Mesodermal cell (in vitro differentiated cells): ENCODE results near the gene RGL3.
"Not testable (repeated sequence)": the region's sequence is repeated elsewhere in the genome, so short reads cannot be mapped to it uniquely, and the experiment has no call there.

ENCODE experiments used
- H3K27ac ChIP-seq: 2 replicates; pipeline ENCODE4 v1.7.0; 2013; ENCODE audit warnings: mild to moderate bottlenecking, low read depth, low read length, moderate library complexity; ENCODE audit not compliant: severe bottlenecking
- H3K36me3 ChIP-seq: 2 replicates; pipeline ENCODE4 v1.7.1; 2013; ENCODE audit warnings: mild to moderate bottlenecking, low read length, moderate library complexity; ENCODE audit not compliant: control insufficient read depth, insufficient read depth
- H3K4me1 ChIP-seq: one replicate; pipeline ENCODE4 v1.7.1; 2013; ENCODE audit warnings: mild to moderate bottlenecking, low read length; ENCODE audit not compliant: insufficient read depth, control insufficient read depth, poor library complexity, severe bottlenecking
- H3K4me3 ChIP-seq: 2 replicates; pipeline ENCODE4 v1.7.0; 2013; ENCODE audit warnings: low read length, control low read depth, mild to moderate bottlenecking; ENCODE audit not compliant: insufficient read depth, poor library complexity, severe bottlenecking; ENCODE audit errors: extremely low read depth
- H3K9me3 ChIP-seq: 2 replicates; pipeline ENCODE4 v1.7.1; 2013; ENCODE audit warnings: mild to moderate bottlenecking, low read length, moderate library complexity; ENCODE audit not compliant: control insufficient read depth
- WGBS, 2 experiments: methylation state at CpG; one replicate each; pipeline ENCODE4 v1.1.5; 2013; ENCODE audit warnings: missing lambda C conversion rate in 2 of 2; ENCODE audit not compliant: insufficient coverage in 2 of 2; 5-methylcytosine and 5-hydroxymethylcytosine counted together

RGL3 gene

GRCh38 chr19:11379857-11380350 is 39.2 kb downstream of the RGL3 start:
- Histone ChIP-seq H3K36me3 (peaks cover 24% of the 10 kb centered on the region), H3K9me3 (no peaks in the 10 kb centered on the region), H3K4me1 (peaks cover 18% of the 10 kb centered on the region), H3K4me3 (no peak overlapping the region), H3K27ac (no peak overlapping the region)
- 92 to 97% methylated on average over 6 of the region's 7 CpGs for WGBS, 2 experiments

GRCh38 chr19:11379269-11379845 is 39.8 kb downstream of the RGL3 start:
- 86 to 95% methylated on average over 10 to 13 of the region's 14 CpGs for WGBS, 2 experiments
- H3K27ac ChIP-seq, H3K4me3 ChIP-seq: not testable (repeated sequence)

GRCh38 chr19:11378319-11379189 is 40.6 kb downstream of the RGL3 start:
- Histone ChIP-seq H3K4me1 (peaks cover 17% of the 10 kb centered on the region), H3K9me3 (no peaks in the 10 kb centered on the region), H3K4me3 (no peak overlapping the region), H3K27ac (no peak overlapping the region), H3K36me3 (peaks cover 24% of the 10 kb centered on the region)
- WGBS, 2 experiments, result 59 to 67% methylated on average over 6 to 8 of the region's 8 CpGs

More at GRCh38 chr19:11379269-11379845, 39.8 kb downstream of the RGL3 start:
- not testable (repeated sequence) for H3K9me3 ChIP-seq
- Histone ChIP-seq H3K4me1 (peaks cover 15% of the 10 kb centered on the region), H3K36me3 (peaks cover 24% of the 10 kb centered on the region)

- no peak overlapping the region for H3K4me3 ChIP-seq
- no peak overlapping the region for H3K27ac ChIP-seq
- H3K36me3 ChIP-seq, result peaks cover 24% of the 10 kb centered on the region
- no peaks in the 10 kb centered on the region for H3K9me3 ChIP-seq
- WGBS, 2 experiments, result 95 to 100% methylated on average over 2 to 3 of the region's 3 CpGs
- peaks cover 17% of the 10 kb centered on the region for H3K4me1 ChIP-seq
Measured at GRCh38 chr19:11377756-11378155, 41.4 kb downstream of the RGL3 start.

GRCh38 chr19:11377237-11377636 is 41.9 kb downstream of the RGL3 start:
- H3K4me1 ChIP-seq, result peaks cover 17% of the 10 kb centered on the region
- H3K4me3 ChIP-seq, result no peak overlapping the region
- no peaks in the 10 kb centered on the region for H3K9me3 ChIP-seq
- peaks cover 24% of the 10 kb centered on the region for H3K36me3 ChIP-seq
- peak overlapping the region; percentile 16 for H3K27ac ChIP-seq

- Histone ChIP-seq H3K27ac (peak overlapping the region; percentile 46), H3K36me3 (peaks cover 24% of the 10 kb centered on the region), H3K4me3 (peak overlapping the region; percentile 58), H3K9me3 (no peaks in the 10 kb centered on the region), H3K4me1 (peaks cover 17% of the 10 kb centered on the region)
- 38 to 46% methylated on average over 24 to 27 of the region's 27 CpGs for WGBS, 2 experiments
Measured at GRCh38 chr19:11375143-11375948, 43.8 kb downstream of the RGL3 start.

- Histone ChIP-seq H3K27ac (peak within 1 kb of the TSS; percentile 86), H3K36me3 (peaks cover 24% of the 10 kb centered on the region), H3K4me1 (peaks cover 17% of the 10 kb centered on the region), H3K9me3 (no peaks in the 10 kb centered on the region), H3K4me3 (peak within 1 kb of the TSS; percentile 58)
- WGBS, 2 experiments, result 0% methylated on average over 40 to 42 of the region's 44 CpGs
Measured at GRCh38 chr19:11374433-11375142, 44.5 kb downstream of the RGL3 start, which contains the start of gene SWSAP1. Gene SWSAP1 (plus strand): TSS chr19:11374666. CDS start chr19:11374681, 15 bp downstream.

- WGBS, 2 experiments, result 76 to 83% methylated on average over 8 to 11 of the region's 11 CpGs
- Histone ChIP-seq H3K4me3 (peak overlapping the region; percentile 58), H3K4me1 (peaks cover 17% of the 10 kb centered on the region), H3K9me3 (no peaks in the 10 kb centered on the region), H3K36me3 (peaks cover 23% of the 10 kb centered on the region), H3K27ac (peak overlapping the region; percentile 79)
Measured at GRCh38 chr19:11373885-11374432, 45.2 kb downstream of the RGL3 start.

- 54 to 78% methylated on average over 5 to 9 of the region's 10 CpGs for WGBS, 2 experiments
- H3K9me3 ChIP-seq, result no peaks in the 10 kb centered on the region
- peak overlapping the region; percentile 79 for H3K27ac ChIP-seq
- H3K4me1 ChIP-seq, result peaks cover 17% of the 10 kb centered on the region
- H3K4me3 ChIP-seq, result no peak overlapping the region
- H3K36me3 ChIP-seq, result peaks cover 17% of the 10 kb centered on the region
Measured at GRCh38 chr19:11373166-11373884, 45.8 kb downstream of the RGL3 start.
